ENCODE data around the gene UNC79. TPM values are rescaled to one million over a fixed set of nuclear protein-coding genes. Genes with fewer than 3 reads are reported as not detected.

Gene UNC79
- total RNA-seq, 4 donors from 2014 or later, result 0.13 to 0.16 (median 0.15) TPM; not detected in 1

GRCh38 chr14:93537951-93538350, 107.2 kb downstream of the UNC79 start:
- H3K4me3 ChIP-seq, result no peak overlapping the region
- H3K9me3 ChIP-seq, result no peaks in the 10 kb centered on the region
- H3K4me1 ChIP-seq, result no peaks in the 10 kb centered on the region
- no peaks in the 10 kb centered on the region for H3K27me3 ChIP-seq
- WGBS, 2 donors (ENCODE audit: low coverage in 1 of 2), result 85 to 89% methylated on average over 13 of the region's 16 CpGs
- H3K27ac ChIP-seq, result no peak overlapping the region
- H3K36me3 ChIP-seq, result no peaks in the 10 kb centered on the region
- TF ChIP-seq POLR2A (IDR thresholded peaks at IDR 0.05), result no peak
- no peak for TF ChIP-seq EP300 (IDR thresholded peaks at IDR 0.05)
- TF ChIP-seq CTCF (IDR thresholded peaks at IDR 0.05), result no peak
- no peak for TF ChIP-seq POLR2AphosphoS5 (IDR thresholded peaks at IDR 0.05)
- no peak for ATAC-seq

GRCh38 chr14:93538413-93538812, 107.7 kb downstream of the UNC79 start:
- ATAC-seq, result no peak
- Histone ChIP-seq H3K27ac (no peak overlapping the region), H3K4me3 (no peak overlapping the region), H3K9me3 (no peaks in the 10 kb centered on the region), H3K27me3 (no peaks in the 10 kb centered on the region), H3K36me3 (no peaks in the 10 kb centered on the region), H3K4me1 (no peaks in the 10 kb centered on the region)
- 90 to 93% methylated on average over 9 of the region's 9 CpGs for WGBS, 2 donors (ENCODE audit: low coverage in 1 of 2)
- TF ChIP-seq POLR2AphosphoS5 (IDR thresholded peaks at IDR 0.05) (no peak), CTCF (IDR thresholded peaks at IDR 0.05) (no peak), EP300 (IDR thresholded peaks at IDR 0.05) (no peak), POLR2A (IDR thresholded peaks at IDR 0.05) (no peak)

GRCh38 chr14:93540235-93540634, 109.5 kb downstream of the UNC79 start:
- no peak overlapping the region for H3K4me3 ChIP-seq
- no peaks in the 10 kb centered on the region for H3K9me3 ChIP-seq
- no peaks in the 10 kb centered on the region for H3K36me3 ChIP-seq
- H3K27me3 ChIP-seq, result no peaks in the 10 kb centered on the region
- no peak for TF ChIP-seq POLR2AphosphoS5 (IDR thresholded peaks at IDR 0.05)
- 15 to 45% methylated on average over 1 of the region's 1 CpG for WGBS, 2 donors (ENCODE audit: low coverage in 1 of 2)
- no peak overlapping the region for H3K27ac ChIP-seq
- no peaks in the 10 kb centered on the region for H3K4me1 ChIP-seq
- no peak for ATAC-seq

- H3K36me3 ChIP-seq, result no peaks in the 10 kb centered on the region
- TF ChIP-seq POLR2A (IDR thresholded peaks at IDR 0.05) (no peak), CTCF (IDR thresholded peaks at IDR 0.05) (no peak), EP300 (IDR thresholded peaks at IDR 0.05) (no peak), POLR2AphosphoS5 (IDR thresholded peaks at IDR 0.05) (no peak)
- H3K4me1 ChIP-seq, result no peaks in the 10 kb centered on the region
These were observed 113.0 kb downstream of the UNC79 start for GRCh38 chr14:93543766-93544165.

GRCh38 chr14:93544212-93544611, 113.5 kb downstream of the UNC79 start:
- no peak for TF ChIP-seq EP300 (IDR thresholded peaks at IDR 0.05)
- TF ChIP-seq CTCF (IDR thresholded peaks at IDR 0.05), result no peak
- TF ChIP-seq POLR2AphosphoS5 (IDR thresholded peaks at IDR 0.05), result no peak
- TF ChIP-seq POLR2A (IDR thresholded peaks at IDR 0.05), result no peak
- 36 to 57% methylated on average over 3 of the region's 3 CpGs for WGBS, 2 donors (ENCODE audit: low coverage in 1 of 2)
- Histone ChIP-seq H3K27ac (no peak overlapping the region), H3K27me3 (no peaks in the 10 kb centered on the region), H3K36me3 (no peaks in the 10 kb centered on the region), H3K4me1 (no peaks in the 10 kb centered on the region), H3K4me3 (no peak overlapping the region), H3K9me3 (no peaks in the 10 kb centered on the region)
- ATAC-seq, result no peak

More at GRCh38 chr14:93543766-93544165, 113.0 kb downstream of the UNC79 start:
- ATAC-seq, result no peak
- Histone ChIP-seq H3K9me3 (no peaks in the 10 kb centered on the region), H3K27me3 (no peaks in the 10 kb centered on the region), H3K27ac (no peak overlapping the region), H3K4me3 (no peak overlapping the region)
